Chondrocyte (in vitro differentiated cells): ENCODE measurements around the gene PDGFRA. TPM values are rescaled to one million over a fixed set of nuclear protein-coding genes. Genes with fewer than 3 reads are reported as not detected.

Experiments used
- DNase-seq: peaks from one replicate; pipeline ENCODE4 v3.0.0; 2021; ENCODE audit warnings: mixed read lengths, low spot score
- H3K27ac Mint-ChIP-seq: one replicate; pipeline ENCODE4 v1.8.0; 2021; ENCODE audit warnings: mild to moderate bottlenecking, moderate library complexity, mixed read lengths; ENCODE audit not compliant: unreplicated experiment
- H3K27me3 Mint-ChIP-seq: 2 replicates; pipeline ENCODE4 v1.8.0; 2021; ENCODE audit warnings: low read depth, mixed read lengths
- H3K36me3 Mint-ChIP-seq: 2 replicates; pipeline ENCODE4 v1.8.0; 2021; ENCODE audit warnings: low read depth, mixed read lengths
- H3K4me1 Mint-ChIP-seq: 2 replicates; pipeline ENCODE4 v1.8.0; 2021; ENCODE audit warnings: low read depth, mild to moderate bottlenecking, mixed read lengths
- H3K4me3 Mint-ChIP-seq: one replicate; pipeline ENCODE4 v1.8.0; 2021; ENCODE audit warnings: mild to moderate bottlenecking, moderate library complexity, mixed read lengths; ENCODE audit not compliant: unreplicated experiment
- H3K9me3 Mint-ChIP-seq: 2 replicates; pipeline ENCODE4 v1.8.0; 2021; ENCODE audit warnings: low read depth, mixed read lengths
- total RNA-seq: library from RNA; stranded (reverse); gene quantifications from 3 replicates; pipeline ENCODE4 v1.2.1, GENCODE V29; 2021
- TF ChIP-seq, protein P1 (sequence below): fragments of 200-600 bp; sonication (generic); IDR thresholded peaks from 2 replicates; pipeline ENCODE4 v1.5.0; 2021; ENCODE audit warnings: antibody characterized with exemption, mild to moderate bottlenecking, moderate library complexity

The PDGFRA gene
- total RNA-seq, 1 donor from 2014 or later: 62.7 TPM

DNA sequence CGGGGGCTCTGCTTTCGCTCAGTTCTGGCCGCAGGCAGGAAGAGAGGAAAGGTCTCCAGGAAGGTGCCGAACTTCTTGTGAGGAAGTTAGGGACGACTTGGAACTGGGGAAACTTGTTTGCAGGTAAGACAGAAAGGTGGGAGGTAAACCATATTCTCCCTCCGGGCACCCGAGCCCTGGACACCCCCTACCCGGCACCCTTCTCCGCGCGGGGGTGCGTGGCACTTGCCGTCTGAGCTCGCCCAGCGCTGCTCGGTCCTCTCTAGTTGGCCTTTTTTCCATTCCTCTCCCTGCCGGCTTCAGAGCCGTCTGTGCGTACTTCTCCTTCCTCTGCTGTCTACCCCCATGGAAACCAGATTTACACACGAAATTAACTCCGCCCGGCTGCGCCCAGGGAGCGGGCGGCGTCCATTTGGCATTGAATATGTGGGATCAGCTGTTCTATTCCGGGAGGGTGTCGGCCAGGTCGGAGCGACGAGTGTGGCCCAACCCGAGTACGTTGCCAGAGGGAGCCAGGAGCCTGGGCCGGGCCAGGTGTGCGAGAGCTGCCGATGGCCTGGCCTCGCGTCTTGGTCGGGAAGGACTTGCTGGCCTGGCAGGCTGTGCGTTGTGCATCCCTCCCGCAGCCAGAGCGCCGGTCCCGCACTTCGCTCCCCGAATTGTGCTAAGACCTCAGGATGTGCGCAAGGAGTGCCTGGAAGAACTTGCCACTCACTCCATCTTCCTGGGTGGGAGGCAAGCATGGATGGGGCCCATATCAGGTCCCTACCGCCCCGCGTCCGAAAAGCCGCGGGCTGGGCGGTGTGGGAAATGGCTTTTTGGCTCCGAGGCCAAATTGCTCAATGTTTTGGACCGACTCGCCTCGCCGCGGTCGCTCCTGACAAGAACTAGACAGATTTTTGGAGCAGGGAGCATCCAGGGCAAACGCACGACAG lies 1.7 kb downstream of the PDGFRA start:
- DNase-seq: no peak
- TF ChIP-seq, protein P1, sequence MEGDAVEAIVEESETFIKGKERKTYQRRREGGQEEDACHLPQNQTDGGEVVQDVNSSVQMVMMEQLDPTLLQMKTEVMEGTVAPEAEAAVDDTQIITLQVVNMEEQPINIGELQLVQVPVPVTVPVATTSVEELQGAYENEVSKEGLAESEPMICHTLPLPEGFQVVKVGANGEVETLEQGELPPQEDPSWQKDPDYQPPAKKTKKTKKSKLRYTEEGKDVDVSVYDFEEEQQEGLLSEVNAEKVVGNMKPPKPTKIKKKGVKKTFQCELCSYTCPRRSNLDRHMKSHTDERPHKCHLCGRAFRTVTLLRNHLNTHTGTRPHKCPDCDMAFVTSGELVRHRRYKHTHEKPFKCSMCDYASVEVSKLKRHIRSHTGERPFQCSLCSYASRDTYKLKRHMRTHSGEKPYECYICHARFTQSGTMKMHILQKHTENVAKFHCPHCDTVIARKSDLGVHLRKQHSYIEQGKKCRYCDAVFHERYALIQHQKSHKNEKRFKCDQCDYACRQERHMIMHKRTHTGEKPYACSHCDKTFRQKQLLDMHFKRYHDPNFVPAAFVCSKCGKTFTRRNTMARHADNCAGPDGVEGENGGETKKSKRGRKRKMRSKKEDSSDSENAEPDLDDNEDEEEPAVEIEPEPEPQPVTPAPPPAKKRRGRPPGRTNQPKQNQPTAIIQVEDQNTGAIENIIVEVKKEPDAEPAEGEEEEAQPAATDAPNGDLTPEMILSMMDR: no peak
- Mint-ChIP-seq H3K36me3 (no peaks in the 10 kb centered on the region), H3K4me1 (peaks cover 68% of the 10 kb centered on the region), H3K9me3 (no peaks in the 10 kb centered on the region), H3K4me3 (peak overlapping the region; percentile 91), H3K27ac (peak overlapping the region; percentile 86), H3K27me3 (no peaks in the 10 kb centered on the region)

DNA sequence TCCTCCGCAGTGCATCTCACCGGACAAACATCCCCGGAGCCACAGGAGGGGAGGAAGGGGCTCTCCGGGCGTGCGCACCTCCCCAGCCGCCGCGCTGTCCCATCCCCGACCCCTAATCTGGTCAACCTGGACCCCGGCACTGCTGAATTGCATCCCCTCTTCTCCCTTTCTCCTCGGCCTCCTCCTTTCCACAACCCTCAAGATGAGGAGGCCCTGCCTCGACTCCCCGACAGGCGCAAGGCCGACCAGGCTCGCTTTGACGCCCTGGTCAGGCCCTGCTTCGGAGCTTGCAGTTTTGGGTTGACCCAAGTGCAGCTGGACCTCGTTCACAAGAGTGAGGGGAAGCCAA lies 2.3 kb downstream of the PDGFRA start:
- H3K27ac Mint-ChIP-seq: peak overlapping the region; percentile 86

DNA sequence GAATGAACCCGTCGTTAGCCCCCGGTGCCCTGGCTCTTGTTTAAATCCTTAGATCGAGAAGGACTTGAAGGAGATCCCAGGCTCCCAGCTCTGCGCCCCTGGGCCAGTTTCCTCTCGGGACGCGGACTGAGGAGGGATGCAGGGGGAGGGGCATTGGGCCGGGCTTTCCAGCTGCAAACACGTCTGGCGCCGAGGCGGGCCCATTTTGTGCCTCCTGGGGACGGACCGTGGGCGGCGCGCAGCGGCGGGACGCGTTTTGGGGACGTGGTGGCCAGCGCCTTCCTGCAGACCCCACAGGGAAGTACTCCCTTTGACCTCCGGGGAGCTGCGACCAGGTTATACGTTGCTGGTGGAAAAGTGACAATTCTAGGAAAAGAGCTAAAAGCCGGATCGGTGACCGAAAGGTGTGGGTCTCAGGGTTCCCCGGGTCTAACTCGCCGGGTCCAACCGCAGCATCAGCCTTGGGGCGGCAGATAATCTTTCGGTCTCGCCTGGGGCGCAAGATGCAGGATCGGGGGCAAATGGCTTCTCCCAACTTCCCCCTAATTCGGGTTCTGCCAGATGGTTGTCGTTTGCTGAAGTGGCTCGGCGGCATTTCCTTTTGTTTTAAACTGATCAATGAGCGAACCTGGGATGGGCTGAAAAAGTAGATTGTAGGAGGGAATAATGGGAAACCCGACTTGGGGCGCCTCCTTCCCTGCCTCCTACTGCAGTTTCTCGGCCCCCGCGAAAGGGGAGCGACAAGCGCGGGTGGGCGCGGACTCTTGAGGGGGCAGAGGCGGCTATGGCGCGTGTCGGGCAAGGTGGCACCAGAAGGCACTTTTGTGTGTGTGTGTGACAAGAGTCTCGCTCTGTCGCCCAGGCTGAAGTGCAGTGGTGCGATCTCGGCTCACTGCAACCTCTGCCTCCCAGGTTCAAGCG lies 2.9 kb downstream of the PDGFRA start:
- H3K36me3 Mint-ChIP-seq: no peaks in the 10 kb centered on the region
- H3K27ac Mint-ChIP-seq: peak overlapping the region; percentile 86
- no peaks in the 10 kb centered on the region for H3K9me3 Mint-ChIP-seq
- TF ChIP-seq, protein P1: no peak
- peak overlapping the region; percentile 91 for H3K4me3 Mint-ChIP-seq
- no peaks in the 10 kb centered on the region for H3K27me3 Mint-ChIP-seq
- H3K4me1 Mint-ChIP-seq: peaks cover 63% of the 10 kb centered on the region
- DNase-seq: peak; percentile 95

More for the DNA sequence above, 2.3 kb downstream of the PDGFRA start:
- Mint-ChIP-seq H3K27me3 (no peaks in the 10 kb centered on the region), H3K36me3 (no peaks in the 10 kb centered on the region), H3K9me3 (no peaks in the 10 kb centered on the region), H3K4me3 (peak overlapping the region; percentile 91), H3K4me1 (peaks cover 69% of the 10 kb centered on the region)
- DNase-seq: no peak
- TF ChIP-seq, protein P1: no peak

DNA sequence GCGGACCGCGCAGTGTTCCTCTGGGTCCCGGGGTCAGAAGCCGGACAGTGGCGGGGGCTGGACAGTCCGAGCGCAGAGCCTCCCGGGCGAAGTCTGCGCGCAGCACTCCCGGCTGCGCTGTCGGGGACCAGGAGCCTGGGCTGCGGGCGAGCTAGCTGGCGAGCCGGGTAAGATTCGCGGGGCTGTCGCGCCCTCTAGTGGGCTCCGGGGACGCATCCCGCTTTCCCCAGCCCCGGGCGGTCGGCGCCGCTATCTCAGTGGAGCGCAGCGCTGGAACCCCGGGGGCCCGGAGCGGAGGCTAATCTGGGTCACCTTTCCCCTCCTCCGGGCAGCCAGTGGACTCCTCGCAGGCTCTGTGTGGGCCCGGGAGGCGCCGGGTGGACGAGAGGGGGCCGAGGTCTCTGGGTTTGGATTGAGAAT lies 4.2 kb downstream of the PDGFRA start:
- Mint-ChIP-seq H3K36me3 (no peaks in the 10 kb centered on the region), H3K4me1 (peaks cover 54% of the 10 kb centered on the region), H3K27me3 (no peaks in the 10 kb centered on the region), H3K9me3 (no peaks in the 10 kb centered on the region), H3K4me3 (peak overlapping the region; percentile 91), H3K27ac (peak overlapping the region; percentile 89)
- DNase-seq: peak; percentile 95
- TF ChIP-seq, protein P1: peak; percentile 79
